GM18951 (cell line): ENCODE measurements around the gene LTC4S.

Experiments used
- POLR2A ChIP-seq: IDR thresholded peaks from 4 replicates; pipeline ENCODE4 v1.6.1; 2011; ENCODE audit warnings: mild to moderate bottlenecking; ENCODE audit not compliant: insufficient read length, insufficient read depth; ENCODE audit errors: extremely low read depth
- in situ Hi-C: fragments of 300-500 bp; cut with MboI; formaldehyde crosslinking; loops from one replicate; pipeline ENCODE4 v1.12.0; 2022; ENCODE audit warnings: low sequenced_read_pairs, mixed read lengths, inconsistent platforms; ENCODE audit not compliant: unreplicated experiment

The LTC4S gene

DNA sequence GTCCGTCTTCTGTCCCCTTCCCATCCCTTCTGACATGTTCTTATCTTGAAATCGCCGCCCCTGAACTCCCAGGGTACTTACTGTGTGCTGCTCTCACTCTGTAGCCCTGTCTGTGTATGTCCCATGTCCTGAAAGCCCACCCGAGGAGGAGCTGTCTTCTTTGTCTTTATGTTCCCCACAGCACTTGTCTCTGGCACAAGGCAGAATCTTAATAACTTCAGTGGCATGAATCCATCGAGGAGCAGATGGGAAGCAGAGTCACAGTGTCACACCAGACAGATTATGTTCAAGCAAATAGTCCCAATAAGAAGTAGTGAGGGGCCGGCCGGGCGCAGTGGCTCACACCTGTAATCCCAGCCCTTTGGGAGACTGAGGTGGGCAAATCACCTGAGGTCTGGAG, 29.7 kb upstream of the LTC4S start:
- in situ Hi-C loops, result no loop called here
- TF ChIP-seq POLR2A, result no peak

- TF ChIP-seq POLR2A, result no peak
- in situ Hi-C loops, result no loop called here
Measured at GRCh38 chr5:179765400-179765799, 28.4 kb upstream of the LTC4S start.

DNA sequence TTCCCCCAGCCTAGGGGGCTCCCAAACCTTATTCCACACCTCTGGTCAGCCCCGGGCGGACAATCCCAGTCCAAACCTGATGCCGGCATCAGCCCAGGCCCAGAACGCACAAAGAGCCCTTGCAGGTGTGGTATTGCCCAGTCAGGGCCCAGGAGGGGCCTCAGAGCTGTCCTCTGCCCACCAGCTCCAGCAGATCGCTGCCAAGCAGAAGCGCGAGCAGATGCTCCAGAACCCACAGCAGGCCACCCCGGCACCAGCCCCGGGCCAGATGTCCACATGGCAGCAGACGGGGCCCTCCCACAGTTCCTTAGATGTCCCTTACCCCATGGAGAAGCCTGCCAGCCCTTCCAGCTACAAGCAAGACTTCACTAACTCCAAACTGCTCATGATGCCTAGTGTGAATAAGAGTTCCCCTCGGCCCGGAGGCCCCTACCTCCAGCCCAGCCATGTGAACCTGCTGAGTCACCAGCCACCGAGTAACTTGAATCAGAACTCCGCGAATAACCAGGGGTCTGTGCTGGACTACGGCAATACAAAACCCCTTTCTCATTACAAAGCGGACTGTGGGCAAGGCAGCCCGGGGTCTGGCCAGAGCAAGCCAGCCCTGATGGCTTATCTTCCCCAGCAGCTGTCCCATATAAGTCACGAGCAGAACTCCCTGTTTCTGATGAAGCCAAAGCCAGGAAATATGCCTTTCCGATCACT, 27.6 kb upstream of the LTC4S start:
- in situ Hi-C loops, result no loop called here
- TF ChIP-seq POLR2A, result no peak

GRCh38 chr5:179766726-179767455, 26.9 kb upstream of the LTC4S start:
- no peak for TF ChIP-seq POLR2A
- in situ Hi-C loops, result no loop called here

- no peak for TF ChIP-seq POLR2A
- in situ Hi-C loops, result no loop called here
Measured at GRCh38 chr5:179767496-179768100, 26.2 kb upstream of the LTC4S start.

- no peak for TF ChIP-seq POLR2A
- in situ Hi-C loops, result no loop called here
Measured at GRCh38 chr5:179768326-179769085, 25.3 kb upstream of the LTC4S start.

DNA sequence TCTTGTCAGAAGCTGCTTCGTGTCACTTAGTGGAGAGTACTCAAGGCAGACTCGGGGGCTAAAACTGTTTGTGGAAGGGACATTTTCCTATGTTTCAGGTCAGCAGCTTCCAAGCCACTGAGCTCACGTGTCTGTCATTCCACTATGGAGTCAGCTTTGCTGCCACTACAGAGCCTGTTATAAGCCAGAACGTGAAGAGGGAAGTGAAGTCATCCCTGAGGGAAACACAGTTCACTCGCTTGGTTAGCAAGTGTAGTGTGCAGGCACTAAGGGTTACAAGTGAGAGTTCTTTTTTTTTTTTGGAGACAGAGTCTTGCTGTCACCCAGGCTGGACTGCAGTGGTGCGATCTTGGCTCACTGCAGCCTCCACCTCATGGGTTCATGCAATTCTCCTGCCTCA, 24.5 kb upstream of the LTC4S start:
- TF ChIP-seq POLR2A, result no peak
- in situ Hi-C loops, result no loop called here

GRCh38 chr5:179769796-179770195, 24.0 kb upstream of the LTC4S start:
- in situ Hi-C loops, result no loop called here
- no peak for TF ChIP-seq POLR2A

DNA sequence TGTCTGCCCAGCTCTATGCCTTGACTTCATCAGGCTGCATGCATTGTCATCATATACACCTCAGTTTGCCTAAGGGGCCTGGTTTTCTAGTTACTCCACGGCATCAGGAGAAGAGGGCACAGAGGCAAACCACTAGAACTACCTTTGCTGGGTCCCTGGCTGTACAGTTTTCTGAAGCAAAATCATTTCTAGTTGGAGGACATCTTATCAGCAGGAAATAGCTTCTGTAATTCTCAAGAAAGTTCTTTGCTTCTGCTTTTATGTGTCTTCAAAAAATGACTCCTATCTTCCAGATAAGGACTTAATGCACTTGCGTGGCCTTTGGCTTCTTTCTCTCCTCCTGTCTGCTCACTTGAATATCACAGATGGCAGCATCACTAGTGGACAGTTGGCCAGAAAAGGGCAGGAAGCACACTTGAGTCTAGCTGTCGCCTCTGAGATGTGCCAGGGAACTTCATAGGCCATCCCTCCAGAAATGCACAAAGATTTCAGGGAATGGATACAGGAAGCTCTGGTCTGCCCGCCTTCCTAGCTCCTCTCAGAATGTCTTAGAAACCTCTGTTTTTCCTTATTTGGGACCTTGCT, 22.4 kb upstream of the LTC4S start:
- in situ Hi-C loops, result no loop called here
- no peak for TF ChIP-seq POLR2A

GRCh38 chr5:179772351-179772750, 21.4 kb upstream of the LTC4S start:
- no peak for TF ChIP-seq POLR2A
- in situ Hi-C loops, result no loop called here

DNA sequence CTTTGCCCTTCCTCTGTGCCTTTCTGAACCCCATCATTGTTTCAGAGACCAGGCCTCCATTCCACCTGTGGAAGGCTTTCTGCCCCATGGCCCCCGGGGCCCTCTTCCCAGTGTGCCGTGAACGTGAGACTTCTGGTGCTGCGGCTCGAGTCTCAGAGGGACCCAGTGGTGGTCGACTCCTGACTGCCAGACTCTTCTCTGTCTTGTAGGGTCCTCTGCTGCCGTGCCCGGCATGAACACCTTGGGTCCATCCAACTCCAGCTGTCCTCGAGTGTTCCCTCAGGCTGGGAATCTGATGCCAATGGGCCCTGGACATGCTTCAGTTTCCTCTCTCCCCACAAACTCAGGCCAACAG, 20.1 kb upstream of the LTC4S start:
- no peak for TF ChIP-seq POLR2A
- in situ Hi-C loops, result no loop called here

- in situ Hi-C loops, result no loop called here
Measured at GRCh38 chr5:179774442-179774841, 19.3 kb upstream of the LTC4S start.

GRCh38 chr5:179776411-179776938, 17.3 kb upstream of the LTC4S start:
- in situ Hi-C loops, result no loop called here
- no peak for TF ChIP-seq POLR2A

More at GRCh38 chr5:179774442-179774841, 19.3 kb upstream of the LTC4S start:
- TF ChIP-seq POLR2A, result no peak
